HG03558 (cell line): ENCODE data around the gene STPG4.

Source experiments
- ATAC-seq: cut with Tn5 transposase; IDR thresholded peaks from one replicate; pipeline ENCODE4 v1.9.1; 2021; ENCODE audit warnings: moderate number of reproducible peaks; ENCODE audit not compliant: unreplicated experiment; ENCODE audit errors: extremely low read depth

STPG4 gene

GRCh38 chr2:47039913-47040562, 115.1 kb downstream of the STPG4 start:
- no peak for ATAC-seq

- no peak for ATAC-seq
These were observed 115.6 kb downstream of the STPG4 start for GRCh38 chr2:47039489-47039870.

GRCh38 chr2:47038656-47039488, 116.2 kb downstream of the STPG4 start:
- no peak for ATAC-seq

GRCh38 chr2:47037678-47038077, 117.4 kb downstream of the STPG4 start:
- ATAC-seq: no peak
